HFFc6 (cell line): ENCODE results near the gene RTP3. TPM values are rescaled to one million over a fixed set of nuclear protein-coding genes. Genes with fewer than 3 reads are reported as not detected.

Experiments
- DNase-seq: peaks from one replicate; pipeline ENCODE4 v3.0.0-alpha.2; 2018
- H3K27ac Mint-ChIP-seq: 2 replicates; pipeline ENCODE4 v1.8.0; 2020; ENCODE audit warnings: mild to moderate bottlenecking, mixed read lengths
- H3K27me3 Mint-ChIP-seq: 2 replicates; pipeline ENCODE4 v1.8.0; 2021; ENCODE audit warnings: mild to moderate bottlenecking, moderate library complexity, mixed read lengths; ENCODE audit not compliant: insufficient read depth
- H3K36me3 Mint-ChIP-seq: 2 replicates; pipeline ENCODE4 v1.8.0; 2021; ENCODE audit warnings: low read depth, mixed read lengths
- H3K4me1 Mint-ChIP-seq: 2 replicates; pipeline ENCODE4 v1.8.0; 2020; ENCODE audit warnings: low read depth, mixed read lengths
- H3K4me3 Mint-ChIP-seq: 2 replicates; pipeline ENCODE4 v1.8.0; 2020; ENCODE audit warnings: mild to moderate bottlenecking, moderate library complexity, mixed read lengths
- H3K9me3 Mint-ChIP-seq: 2 replicates; pipeline ENCODE4 v1.8.0; 2020; ENCODE audit warnings: mild to moderate bottlenecking, mixed read lengths
- total RNA-seq, 6 experiments: library from RNA; stranded (reverse); fragmentation: NEBNext Ultra II Directional; extraction: Animal tissue kit (Norgen Biotek cat#: 25700); gene quantifications; 2 replicates in 1 of 6; 3 replicates in 5 of 6; pipeline ENCODE4 v1.2.3, GENCODE V29; 2021
- TF ChIP-seq, protein P1 (sequence below): fragments of 200-600 bp; sonication (generic); IDR thresholded peaks from 2 replicates; pipeline ENCODE4 v1.5.0; 2021; ENCODE audit warnings: antibody characterized with exemption, mild to moderate bottlenecking

RTP3 gene
- total RNA-seq, 6 experiments from 2014 or later: not detected

- Mint-ChIP-seq H3K27me3 (peaks cover 32% of the 10 kb centered on the region), H3K4me1 (peaks cover 18% of the 10 kb centered on the region), H3K36me3 (peaks cover 11% of the 10 kb centered on the region), H3K27ac (no peak overlapping the region), H3K9me3 (peaks cover 17% of the 10 kb centered on the region; the same call in 1 of the 2 replicates), H3K4me3 (no peak overlapping the region)
- DNase-seq: no peak
- TF ChIP-seq, protein P1, sequence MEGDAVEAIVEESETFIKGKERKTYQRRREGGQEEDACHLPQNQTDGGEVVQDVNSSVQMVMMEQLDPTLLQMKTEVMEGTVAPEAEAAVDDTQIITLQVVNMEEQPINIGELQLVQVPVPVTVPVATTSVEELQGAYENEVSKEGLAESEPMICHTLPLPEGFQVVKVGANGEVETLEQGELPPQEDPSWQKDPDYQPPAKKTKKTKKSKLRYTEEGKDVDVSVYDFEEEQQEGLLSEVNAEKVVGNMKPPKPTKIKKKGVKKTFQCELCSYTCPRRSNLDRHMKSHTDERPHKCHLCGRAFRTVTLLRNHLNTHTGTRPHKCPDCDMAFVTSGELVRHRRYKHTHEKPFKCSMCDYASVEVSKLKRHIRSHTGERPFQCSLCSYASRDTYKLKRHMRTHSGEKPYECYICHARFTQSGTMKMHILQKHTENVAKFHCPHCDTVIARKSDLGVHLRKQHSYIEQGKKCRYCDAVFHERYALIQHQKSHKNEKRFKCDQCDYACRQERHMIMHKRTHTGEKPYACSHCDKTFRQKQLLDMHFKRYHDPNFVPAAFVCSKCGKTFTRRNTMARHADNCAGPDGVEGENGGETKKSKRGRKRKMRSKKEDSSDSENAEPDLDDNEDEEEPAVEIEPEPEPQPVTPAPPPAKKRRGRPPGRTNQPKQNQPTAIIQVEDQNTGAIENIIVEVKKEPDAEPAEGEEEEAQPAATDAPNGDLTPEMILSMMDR: no peak
Observed at GRCh38 chr3:46478341-46478740, 19.4 kb upstream of the RTP3 start.

DNA sequence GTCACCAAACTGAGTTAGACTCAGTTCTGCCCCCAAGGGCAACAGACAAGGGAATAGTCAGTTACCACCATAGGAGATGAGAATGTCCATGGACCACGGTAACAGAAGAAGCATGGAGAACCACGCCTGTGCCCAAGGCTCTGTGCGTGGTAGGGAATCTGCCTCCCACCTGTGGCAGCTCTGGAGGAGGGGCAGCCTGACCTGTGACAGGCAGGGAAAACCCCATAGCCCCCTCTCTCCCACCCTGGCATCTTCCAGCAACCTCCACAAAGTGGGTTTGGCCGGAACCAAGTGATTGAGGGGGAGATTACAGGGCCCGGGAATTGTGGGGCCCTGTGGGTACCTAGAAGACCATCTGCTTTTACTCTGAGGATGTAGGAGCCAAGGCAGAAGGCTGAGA lies 18.8 kb upstream of the RTP3 start:
- H3K27me3 Mint-ChIP-seq: peaks cover 32% of the 10 kb centered on the region
- TF ChIP-seq, protein P1: no peak
- H3K27ac Mint-ChIP-seq: no peak overlapping the region
- H3K9me3 Mint-ChIP-seq: peaks cover 16% of the 10 kb centered on the region; the same call in 1 of the 2 replicates
- no peak overlapping the region for H3K4me3 Mint-ChIP-seq
- H3K36me3 Mint-ChIP-seq: peaks cover 11% of the 10 kb centered on the region
- no peak for DNase-seq
- peaks cover 20% of the 10 kb centered on the region for H3K4me1 Mint-ChIP-seq

DNA sequence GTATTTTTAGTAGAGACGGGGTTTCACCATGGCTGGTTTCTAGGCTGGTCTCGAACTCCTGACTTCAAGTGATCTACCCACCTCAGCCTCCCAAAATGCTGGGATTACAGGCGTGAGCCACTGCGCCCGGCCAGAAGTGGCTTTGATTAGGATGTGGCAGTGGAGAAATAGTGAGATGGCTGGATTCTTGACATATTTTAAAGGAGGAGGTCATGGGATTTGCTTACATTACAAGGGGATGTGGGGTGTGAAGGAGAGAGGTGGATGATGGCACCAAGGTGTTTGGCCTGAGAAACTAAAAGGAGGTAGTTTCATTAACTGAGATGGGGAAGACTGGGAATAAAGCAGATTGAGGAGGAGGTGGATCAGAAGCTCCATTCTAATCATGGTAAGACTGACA lies 18.1 kb upstream of the RTP3 start:
- TF ChIP-seq, protein P1: no peak
- H3K36me3 Mint-ChIP-seq: peaks cover 4% of the 10 kb centered on the region
- H3K9me3 Mint-ChIP-seq: peaks cover 10% of the 10 kb centered on the region; the same call in 1 of the 2 replicates
- DNase-seq: no peak
- no peak overlapping the region for H3K27ac Mint-ChIP-seq
- peaks cover 20% of the 10 kb centered on the region for H3K4me1 Mint-ChIP-seq
- H3K27me3 Mint-ChIP-seq: peaks cover 28% of the 10 kb centered on the region
- no peak overlapping the region for H3K4me3 Mint-ChIP-seq

DNA sequence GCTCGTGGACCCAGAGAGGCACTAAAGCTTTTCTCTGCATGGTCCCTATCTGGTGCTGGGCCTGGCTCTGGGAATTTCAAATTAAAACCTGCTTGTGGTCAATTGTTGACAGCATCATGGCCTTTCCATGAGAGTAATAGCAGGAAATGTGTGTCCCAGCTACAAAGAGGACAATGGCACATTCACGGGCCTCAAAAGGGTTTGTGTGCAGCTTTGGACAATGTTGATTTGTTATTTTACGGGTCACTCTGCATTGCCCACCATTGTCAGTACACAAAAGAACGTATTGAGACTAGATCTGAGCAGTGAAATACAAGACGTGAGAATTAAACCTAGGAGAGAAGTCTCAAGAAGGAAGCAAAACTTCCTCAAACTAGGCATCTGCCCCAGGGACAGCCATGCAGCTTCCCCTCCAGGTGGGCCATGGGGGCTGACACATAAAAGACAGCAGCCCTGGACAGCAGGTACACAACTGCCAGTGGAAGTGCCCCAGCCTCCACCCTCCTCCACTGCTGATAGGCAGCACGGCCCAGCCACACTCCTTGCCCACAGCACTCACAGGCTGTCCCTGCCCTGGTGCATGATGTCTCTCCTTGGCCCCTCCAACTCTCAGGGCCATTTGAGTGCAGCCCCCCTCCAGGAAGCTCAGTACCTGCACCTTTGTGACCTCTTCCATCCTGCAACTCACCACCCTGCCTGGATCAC lies 17.1 kb upstream of the RTP3 start:
- Mint-ChIP-seq H3K27ac (no peak overlapping the region), H3K27me3 (peaks cover 21% of the 10 kb centered on the region), H3K4me1 (peaks cover 20% of the 10 kb centered on the region), H3K36me3 (no peaks in the 10 kb centered on the region; the same call in 1 of the 2 replicates), H3K9me3 (peaks cover under 1% of the 10 kb centered on the region; the same call in 1 of the 2 replicates), H3K4me3 (no peak overlapping the region)
- TF ChIP-seq, protein P1: no peak
- DNase-seq: no peak

DNA sequence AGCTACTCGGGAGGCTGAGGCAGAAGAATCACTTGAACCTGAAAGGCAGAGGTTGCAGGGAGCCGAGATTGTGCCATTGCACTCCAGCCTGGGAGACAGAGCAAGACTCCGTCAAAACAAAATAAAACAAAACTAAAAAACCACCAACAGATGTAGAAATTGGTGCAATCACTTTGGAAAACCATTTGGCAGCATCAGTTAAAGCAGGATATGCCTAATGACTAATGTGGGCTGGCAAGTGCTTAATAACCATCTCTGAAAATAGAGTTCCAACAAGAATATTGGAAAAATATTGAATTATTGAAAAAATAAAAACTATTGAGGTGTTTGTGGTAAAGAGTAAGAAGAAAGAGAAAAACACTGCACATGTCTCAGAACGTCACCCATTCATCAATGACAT lies 16.1 kb upstream of the RTP3 start:
- Mint-ChIP-seq H3K27me3 (peaks cover 23% of the 10 kb centered on the region), H3K4me1 (peaks cover 20% of the 10 kb centered on the region)
- TF ChIP-seq, protein P1: no peak

More for the DNA sequence above, 16.1 kb upstream of the RTP3 start:
- Mint-ChIP-seq H3K4me3 (no peak overlapping the region), H3K36me3 (no peaks in the 10 kb centered on the region), H3K27ac (no peak overlapping the region), H3K9me3 (no peaks in the 10 kb centered on the region)
- no peak for DNase-seq
